HEK293T (cell line): Measurements from ENCODE around the gene GSTM3.

Experiments used
- CTCF ChIA-PET: fragments of 350-600 bp; formaldehyde crosslinking; extraction: SDS; loops from one replicate; lab custom pipeline; 2021; ENCODE audit warnings: antibody characterized with exemption, inconsistent platforms; lab: Yijun Ruan, JAX
- POLR2A ChIA-PET: fragments of 350-600 bp; formaldehyde crosslinking; extraction: SDS; loops from one replicate; lab custom pipeline; 2020; ENCODE audit warnings: antibody characterized with exemption, inconsistent platforms; lab: Yijun Ruan, JAX
- DNase-seq: peaks from one replicate; pipeline ENCODE4 v3.0.0; 2012; ENCODE audit warnings: mixed read lengths; ENCODE audit errors: extremely low spot score
- ARNT ChIP-seq: fragments of 450-650 bp; IDR thresholded peaks from 2 replicates; pipeline ENCODE4 v1.6.1; 2017; ENCODE audit warnings: mild to moderate bottlenecking
- BHLHE40 ChIP-seq: fragments of 450-650 bp; IDR thresholded peaks from 2 replicates; pipeline ENCODE4 v1.6.1; 2016; ENCODE audit warnings: mild to moderate bottlenecking, moderate library complexity, borderline replicate concordance
- CTBP1 ChIP-seq: fragments of 450-650 bp; IDR thresholded peaks from 2 replicates; pipeline ENCODE4 v1.6.1; 2016; ENCODE audit warnings: borderline replicate concordance
- ELF4 ChIP-seq: fragments of 450-650 bp; IDR thresholded peaks from 2 replicates; pipeline ENCODE4 v1.6.1; 2017; ENCODE audit warnings: antibody characterized with exemption
- FOXA1 ChIP-seq: fragments of 450-650 bp; IDR thresholded peaks from 2 replicates; pipeline ENCODE4 v1.6.1; 2016; ENCODE audit warnings: mild to moderate bottlenecking
- FOXK2 ChIP-seq: fragments of 450-650 bp; IDR thresholded peaks from 2 replicates; pipeline ENCODE4 v1.6.1; 2016; ENCODE audit warnings: mild to moderate bottlenecking
- FOXM1 ChIP-seq: fragments of 450-650 bp; IDR thresholded peaks from 2 replicates; pipeline ENCODE4 v1.6.1; 2017; ENCODE audit warnings: mild to moderate bottlenecking, borderline replicate concordance
- HDGF ChIP-seq: fragments of 450-650 bp; IDR thresholded peaks from 2 replicates; pipeline ENCODE4 v1.6.1; 2017; ENCODE audit warnings: antibody characterized with exemption, borderline replicate concordance
- L3MBTL2 ChIP-seq: fragments of 450-650 bp; conservative IDR thresholded peaks from 2 replicates; pipeline ENCODE4 v1.6.1; 2016; ENCODE audit warnings: mild to moderate bottlenecking
- LEF1 ChIP-seq: fragments of 450-650 bp; IDR thresholded peaks from 2 replicates; pipeline ENCODE4 v1.6.1; 2017; ENCODE audit warnings: mild to moderate bottlenecking, borderline replicate concordance
- NFRKB ChIP-seq: fragments of 450-650 bp; IDR thresholded peaks from 2 replicates; pipeline ENCODE4 v1.6.1; 2016; ENCODE audit warnings: mild to moderate bottlenecking, moderate library complexity
- SP1 ChIP-seq: fragments of 450-650 bp; IDR thresholded peaks from 2 replicates; pipeline ENCODE4 v1.6.1; 2017
- SUZ12 ChIP-seq: fragments of 450-650 bp; IDR thresholded peaks from 2 replicates; pipeline ENCODE4 v1.6.1; 2016; ENCODE audit warnings: mild to moderate bottlenecking
- TARDBP ChIP-seq: fragments of 450-650 bp; IDR thresholded peaks from 2 replicates; pipeline ENCODE4 v1.6.1; 2016
- ZNF384 ChIP-seq: fragments of 450-650 bp; IDR thresholded peaks from 2 replicates; pipeline ENCODE4 v1.6.1; 2016
- TF ChIP-seq, protein P1 (sequence below): fragments of 450-650 bp; IDR thresholded peaks from 2 replicates; pipeline ENCODE4 v1.6.1; 2016

The GSTM3 gene

DNA sequence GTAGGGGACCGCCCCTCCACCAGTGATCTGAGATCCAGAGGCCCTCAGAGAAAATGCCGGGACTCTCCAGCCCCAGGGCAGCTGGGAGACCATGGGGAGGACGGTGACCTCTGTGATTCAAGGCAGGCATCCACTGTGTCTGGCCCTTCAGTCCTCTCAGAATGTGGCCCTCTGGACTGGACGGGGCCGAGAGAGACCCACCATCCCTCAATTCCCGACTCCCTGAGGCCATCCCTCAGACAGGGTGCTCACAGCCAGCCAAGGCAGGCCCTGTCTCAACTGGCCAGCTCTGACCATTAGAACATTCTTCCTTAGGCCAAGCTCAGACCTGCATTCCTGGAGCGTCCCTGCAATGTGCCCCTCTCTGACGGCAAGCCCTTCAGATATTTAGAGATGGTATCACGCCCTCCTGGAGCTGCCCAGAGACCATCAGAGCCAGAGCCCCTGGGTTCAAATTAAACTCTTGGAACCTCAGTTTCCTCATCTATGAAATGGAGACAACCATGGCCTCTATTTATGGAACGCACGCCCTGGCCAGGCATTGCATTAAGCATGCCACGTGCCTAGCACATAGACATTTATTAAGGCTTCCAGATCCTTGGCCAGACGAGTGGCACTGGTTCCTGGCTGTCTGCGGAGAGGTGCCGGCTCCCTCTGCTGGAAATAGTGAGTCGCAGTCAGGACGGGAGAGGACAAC is 32.5 kb upstream of the GSTM3 start:
- CTCF ChIA-PET = interaction anchor here (1.1 to 8.9 kb wide), 10 partner anchors 68 to 227 kb away, joined by 3 to 139 read pairs (median 12); partner anchors contain the start of genes AHCYL1 and GSTM4
- TF ChIP-seq, protein P1, sequence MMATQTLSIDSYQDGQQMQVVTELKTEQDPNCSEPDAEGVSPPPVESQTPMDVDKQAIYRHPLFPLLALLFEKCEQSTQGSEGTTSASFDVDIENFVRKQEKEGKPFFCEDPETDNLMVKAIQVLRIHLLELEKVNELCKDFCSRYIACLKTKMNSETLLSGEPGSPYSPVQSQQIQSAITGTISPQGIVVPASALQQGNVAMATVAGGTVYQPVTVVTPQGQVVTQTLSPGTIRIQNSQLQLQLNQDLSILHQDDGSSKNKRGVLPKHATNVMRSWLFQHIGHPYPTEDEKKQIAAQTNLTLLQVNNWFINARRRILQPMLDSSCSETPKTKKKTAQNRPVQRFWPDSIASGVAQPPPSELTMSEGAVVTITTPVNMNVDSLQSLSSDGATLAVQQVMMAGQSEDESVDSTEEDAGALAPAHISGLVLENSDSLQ = no peak
- TF ChIP-seq L3MBTL2 = peak; percentile 93
- POLR2A ChIA-PET = interaction anchor here (1.9 to 6.5 kb wide), 2 partner anchors 134 to 210 kb away, joined by 5 to 39 read pairs; partner anchors contain the start of gene AHCYL1
- DNase-seq = peak; percentile 91

DNA sequence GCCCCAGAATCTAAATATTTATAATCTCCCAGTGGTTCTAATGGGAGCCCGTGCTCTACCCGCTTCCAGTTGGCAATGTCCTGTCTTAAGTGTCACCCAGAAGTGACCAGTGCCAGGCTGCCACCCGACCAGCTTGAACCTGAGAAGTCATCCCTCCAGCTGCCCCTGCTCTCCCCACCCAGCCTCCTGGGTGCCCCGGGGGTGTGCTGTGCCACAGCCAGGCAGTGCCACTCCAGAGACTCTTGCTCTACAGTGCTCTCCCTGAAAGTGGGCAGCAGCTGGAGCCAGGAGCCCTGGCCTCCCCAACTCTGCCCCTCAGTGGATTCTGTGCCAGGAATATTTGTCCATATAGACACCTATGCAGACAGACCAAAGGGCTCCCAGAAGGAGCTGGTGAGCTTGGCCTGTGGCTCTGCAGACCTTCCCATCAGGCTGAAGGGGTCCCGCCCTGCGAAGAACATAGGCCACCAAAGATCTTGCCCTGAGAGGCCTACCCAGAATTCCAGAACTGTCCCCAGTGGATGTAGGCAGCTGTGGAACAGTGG is 31.9 kb upstream of the GSTM3 start:
- TF ChIP-seq LEF1 (no peak), TARDBP (no peak), ZNF384 (no peak)
- ChIA-PET POLR2A (interaction anchor here (1.7 kb wide), 1 partner anchor 224 kb away, joined by 4 read pairs; the partner anchor contains the start of gene GNAI3), CTCF (interaction anchor here (1.1 to 8.9 kb wide), 8 partner anchors 67 to 227 kb away, joined by 3 to 118 read pairs (median 12); partner anchors contain the start of genes AHCYL1 and GSTM4)
- no peak for DNase-seq

DNA sequence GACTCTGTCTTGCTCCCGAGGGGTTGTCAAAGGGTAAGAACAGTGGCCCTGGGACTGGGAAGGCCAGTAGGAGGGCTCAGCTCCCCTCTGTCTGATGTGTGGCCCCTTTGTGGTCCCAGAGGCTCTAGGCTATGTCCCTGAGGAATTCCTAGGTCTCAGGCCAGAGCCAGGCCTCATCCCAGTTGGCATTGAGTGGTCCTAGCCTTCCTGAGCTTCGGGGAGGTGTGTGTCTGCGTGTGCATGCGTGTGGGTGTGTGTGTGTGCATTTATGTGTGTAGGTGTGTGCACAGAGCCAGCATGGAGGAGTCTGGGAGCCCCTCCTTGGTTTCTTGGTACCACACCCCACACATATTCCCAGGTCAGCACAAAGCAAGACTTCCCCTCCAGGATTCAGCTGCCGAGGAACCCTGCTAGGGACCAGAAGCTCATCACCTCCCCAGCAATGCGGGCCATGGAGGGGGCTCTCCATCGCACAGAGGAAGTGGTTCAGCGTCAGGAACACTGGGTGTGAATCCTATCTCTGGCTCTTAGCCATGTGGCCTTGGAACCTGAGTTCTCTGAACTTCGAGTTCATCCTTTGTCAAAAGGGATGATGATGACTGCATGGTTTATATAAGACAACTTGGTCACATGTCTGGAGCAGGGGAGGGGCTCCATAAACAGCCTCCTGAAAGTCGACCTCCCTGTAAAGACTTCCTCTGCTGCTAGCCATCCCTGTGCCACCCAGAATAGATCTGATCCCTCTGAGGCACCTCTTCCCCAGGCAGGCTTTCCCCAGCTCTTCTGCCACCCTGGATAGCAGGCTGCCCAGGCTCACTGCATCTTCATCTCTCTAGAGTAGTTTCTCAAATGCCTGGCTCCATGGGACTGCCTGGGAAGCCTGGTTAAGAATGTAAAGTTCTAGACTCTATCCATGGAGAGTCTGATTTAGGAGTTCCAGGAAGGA is 31.1 kb upstream of the GSTM3 start:
- TF ChIP-seq FOXK2 (no peak), SP1 (no peak), NFRKB (no peak), CTBP1 (no peak), HDGF (no peak), FOXM1 (no peak), ARNT (no peak), TARDBP (no peak), LEF1 (no peak), SUZ12 (no peak), L3MBTL2 (no peak), ELF4 (no peak), BHLHE40 (no peak), FOXA1 (no peak), ZNF384 (no peak)
- TF ChIP-seq, protein P1 = no peak
- no peak for DNase-seq
- POLR2A ChIA-PET = interaction anchor here (1.1 to 1.7 kb wide), 2 partner anchors 212 to 224 kb away, joined by 4 to 5 read pairs; partner anchors contain the start of genes AHCYL1 and GNAI3
- CTCF ChIA-PET = interaction anchor here (0.6 to 8.9 kb wide), 8 partner anchors 19 to 226 kb away, joined by 3 to 118 read pairs (median 6); partner anchors contain the start of genes AHCYL1 and GSTM4

DNA sequence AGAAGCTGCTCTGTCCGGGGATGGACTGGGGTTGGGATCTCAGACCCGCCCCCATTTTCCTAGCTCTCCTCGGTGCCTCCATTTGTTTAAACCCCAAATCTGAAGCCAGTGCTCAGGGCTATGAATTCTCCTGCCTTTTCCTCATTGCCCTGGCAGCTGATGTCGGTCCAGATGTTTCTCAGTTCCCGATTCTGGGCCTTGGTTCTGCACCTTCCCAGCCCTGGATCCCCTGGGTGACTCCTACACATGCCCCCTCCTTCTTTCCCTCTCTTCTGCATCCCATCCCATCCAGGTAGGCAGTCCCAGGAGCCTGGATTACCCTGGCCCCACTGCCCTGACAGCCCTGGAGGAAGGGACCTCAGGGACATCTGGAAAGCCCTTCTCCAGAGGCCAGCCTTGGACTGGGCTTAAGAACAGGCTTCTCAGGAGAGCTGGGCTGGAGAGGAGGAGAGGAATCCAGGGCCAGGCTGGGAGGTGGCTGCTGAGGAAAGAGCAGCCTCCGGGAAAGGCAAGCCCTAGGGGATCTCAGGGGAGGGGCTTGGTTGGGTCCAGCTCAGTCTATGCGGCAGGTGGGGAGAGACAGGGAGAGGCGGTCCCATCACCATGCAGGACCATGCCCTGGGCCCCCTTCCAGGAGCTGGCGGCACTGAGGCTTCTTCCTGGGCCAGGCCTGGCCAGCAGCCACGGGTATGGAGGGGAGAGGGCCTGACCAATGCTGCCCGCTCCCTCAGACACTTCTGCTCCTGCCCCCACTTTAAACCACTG is 29.7 kb upstream of the GSTM3 start:
- DNase-seq = no peak
- TF ChIP-seq, protein P1 = no peak
- TF ChIP-seq ARNT (no peak), FOXK2 (no peak), ZNF384 (no peak)
- ChIA-PET CTCF (interaction anchor here (3.8 to 8.9 kb wide), 2 partner anchors 132 to 214 kb away, joined by 12 to 118 read pairs; partner anchors contain the start of gene AHCYL1), POLR2A (interaction anchor here (1.1 to 2.0 kb wide), 2 partner anchors 214 to 222 kb away, joined by 5 to 7 read pairs; partner anchors contain the start of genes AHCYL1 and GNAI3)

DNA sequence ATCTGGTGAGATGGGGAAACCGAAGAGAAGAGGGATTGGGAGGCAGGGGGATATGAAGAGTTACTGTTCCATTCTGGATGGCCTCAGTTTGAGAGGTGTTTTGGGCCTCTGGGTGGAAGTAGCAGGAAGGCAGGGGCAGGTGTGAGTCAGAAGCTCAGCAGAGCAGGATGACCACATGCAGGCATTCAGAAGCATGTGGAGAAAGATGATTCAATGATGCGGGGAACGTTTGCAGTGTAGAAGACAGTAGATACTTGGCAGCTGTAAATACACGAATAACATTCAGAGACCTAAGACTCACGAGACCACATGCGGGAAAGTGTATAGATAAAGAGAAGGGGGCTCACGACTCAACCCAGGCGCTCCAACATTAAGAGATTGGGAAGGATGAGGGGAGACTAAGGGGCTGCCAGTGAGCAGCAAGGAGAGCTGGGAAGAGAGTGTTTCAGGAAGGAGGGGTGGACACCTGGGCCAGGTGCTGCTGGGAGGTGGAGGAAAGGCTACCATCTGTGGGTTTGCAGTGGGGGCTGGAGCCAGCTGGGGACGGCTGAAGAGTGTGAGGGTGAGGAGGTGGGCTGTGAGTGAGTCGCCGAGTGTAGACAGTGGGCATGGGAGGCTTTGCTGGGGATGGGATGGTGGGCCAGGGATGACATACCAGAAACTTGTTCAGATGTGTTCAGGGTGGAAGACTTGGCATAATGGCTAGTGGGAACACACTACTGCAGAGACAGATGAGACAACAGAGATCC is 28.7 kb upstream of the GSTM3 start:
- ChIA-PET CTCF (interaction anchor here (1.6 to 8.9 kb wide), 3 partner anchors 52 to 215 kb away, joined by 3 to 118 read pairs (median 12); partner anchors contain the start of gene AHCYL1), POLR2A (interaction anchor here (2.0 kb wide), 1 partner anchor 221 kb away, joined by 7 read pairs; the partner anchor contains the start of gene GNAI3)
- DNase-seq = no peak
- TF ChIP-seq SUZ12 (no peak), TARDBP (no peak), BHLHE40 (no peak), HDGF (no peak), ELF4 (no peak), SP1 (no peak)
- TF ChIP-seq, protein P1 = no peak
